Suprapubic skin (tissue), 3 donors: Measurements from ENCODE around the gene NOX3.

Source experiments
- EP300 ChIP-seq: sonication (generic); formaldehyde crosslinking; IDR thresholded peaks from one replicate; pipeline ENCODE4 v1.6.1; 2017; ENCODE audit warnings: antibody characterized with exemption
- POLR2A ChIP-seq, 2 donors: fragments of 450-650 bp; IDR thresholded peaks; one replicate each; pipeline ENCODE4 v1.6.1; 2017; ENCODE audit warnings: antibody characterized with exemption in 2 of 2, mild to moderate bottlenecking in 2 of 2, moderate library complexity in 2 of 2
- TF ChIP-seq, protein P1 (sequence below), 2 donors: fragments of 200-600 bp in 1 of 2; fragments of 450-650 bp in 1 of 2; sonication (generic) in 1 of 2; IDR thresholded peaks; one replicate each; pipeline ENCODE4 v1.5.1; 2016 to 2019; ENCODE audit warnings: antibody characterized with exemption in 2 of 2, mild to moderate bottlenecking in 1 of 2, moderate library complexity in 1 of 2

- TF ChIP-seq EP300 (no peak), POLR2A (IDR thresholded peaks at IDR 0.05) (no peak)
- TF ChIP-seq, protein P1, sequence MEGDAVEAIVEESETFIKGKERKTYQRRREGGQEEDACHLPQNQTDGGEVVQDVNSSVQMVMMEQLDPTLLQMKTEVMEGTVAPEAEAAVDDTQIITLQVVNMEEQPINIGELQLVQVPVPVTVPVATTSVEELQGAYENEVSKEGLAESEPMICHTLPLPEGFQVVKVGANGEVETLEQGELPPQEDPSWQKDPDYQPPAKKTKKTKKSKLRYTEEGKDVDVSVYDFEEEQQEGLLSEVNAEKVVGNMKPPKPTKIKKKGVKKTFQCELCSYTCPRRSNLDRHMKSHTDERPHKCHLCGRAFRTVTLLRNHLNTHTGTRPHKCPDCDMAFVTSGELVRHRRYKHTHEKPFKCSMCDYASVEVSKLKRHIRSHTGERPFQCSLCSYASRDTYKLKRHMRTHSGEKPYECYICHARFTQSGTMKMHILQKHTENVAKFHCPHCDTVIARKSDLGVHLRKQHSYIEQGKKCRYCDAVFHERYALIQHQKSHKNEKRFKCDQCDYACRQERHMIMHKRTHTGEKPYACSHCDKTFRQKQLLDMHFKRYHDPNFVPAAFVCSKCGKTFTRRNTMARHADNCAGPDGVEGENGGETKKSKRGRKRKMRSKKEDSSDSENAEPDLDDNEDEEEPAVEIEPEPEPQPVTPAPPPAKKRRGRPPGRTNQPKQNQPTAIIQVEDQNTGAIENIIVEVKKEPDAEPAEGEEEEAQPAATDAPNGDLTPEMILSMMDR (IDR thresholded peaks at IDR 0.05): no peak
Measured at GRCh38 chr6:155396605-155397004, 59.0 kb downstream of the NOX3 start.
